HG02970 (cell line): ENCODE measurements around the gene SCAPER.
"Not testable (repeated sequence)": the region's sequence is repeated elsewhere in the genome, so short reads cannot be mapped to it uniquely, and the experiment has no call there.

ENCODE experiments used
- ATAC-seq: cut with Tn5 transposase; IDR thresholded peaks from one replicate; pipeline ENCODE4 v1.9.1; 2021; ENCODE audit warnings: mild to moderate bottlenecking, moderate library complexity, moderate number of reproducible peaks; ENCODE audit not compliant: unreplicated experiment, low FRiP score

The SCAPER gene

DNA sequence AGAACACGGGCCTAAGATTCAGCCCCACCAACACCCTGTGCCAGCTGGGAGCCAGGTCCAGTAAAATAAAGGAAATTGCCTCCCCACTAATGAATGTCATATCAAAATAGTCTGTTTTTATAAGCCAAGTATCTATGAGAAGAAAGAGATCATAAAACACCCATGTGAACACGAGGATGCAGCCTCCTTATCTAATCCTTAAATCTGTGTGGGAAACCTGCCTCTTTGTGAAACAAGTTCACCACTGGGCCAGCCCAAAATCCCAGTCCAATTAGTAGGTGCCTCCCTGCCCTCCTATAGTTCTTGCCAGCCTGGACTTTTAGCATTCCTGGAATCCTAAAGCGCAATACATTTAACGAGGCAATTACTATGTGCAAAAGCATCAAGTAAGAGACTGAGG, 42.0 kb downstream of the SCAPER start:
- no peak for ATAC-seq

DNA sequence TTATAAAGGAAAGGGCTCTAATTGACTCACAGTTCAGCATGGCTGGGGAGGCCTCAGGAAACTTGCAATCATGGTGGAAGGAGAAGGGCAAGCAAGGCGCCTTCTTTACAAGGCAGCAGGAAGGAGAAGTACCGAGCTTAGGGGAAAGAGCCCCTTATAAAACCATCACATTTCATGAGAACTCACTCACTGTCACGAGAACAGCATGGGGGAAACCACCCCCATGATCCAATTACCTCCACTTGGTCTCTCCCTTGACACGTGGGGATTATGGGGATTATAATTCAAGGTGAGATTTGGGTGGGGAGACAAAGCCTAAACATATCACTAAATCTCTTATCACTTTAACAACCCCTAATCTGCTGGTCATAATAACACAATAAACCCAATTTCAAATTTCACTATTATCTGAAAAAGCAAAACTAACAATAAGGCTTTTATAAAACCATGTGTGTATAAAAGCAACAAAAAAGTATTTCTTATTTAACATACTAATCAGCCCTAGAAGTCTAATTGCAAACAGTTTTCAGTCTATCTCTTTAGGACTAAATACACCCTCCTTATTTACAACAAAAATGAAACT, 43.2 kb downstream of the SCAPER start:
- no peak for ATAC-seq

DNA sequence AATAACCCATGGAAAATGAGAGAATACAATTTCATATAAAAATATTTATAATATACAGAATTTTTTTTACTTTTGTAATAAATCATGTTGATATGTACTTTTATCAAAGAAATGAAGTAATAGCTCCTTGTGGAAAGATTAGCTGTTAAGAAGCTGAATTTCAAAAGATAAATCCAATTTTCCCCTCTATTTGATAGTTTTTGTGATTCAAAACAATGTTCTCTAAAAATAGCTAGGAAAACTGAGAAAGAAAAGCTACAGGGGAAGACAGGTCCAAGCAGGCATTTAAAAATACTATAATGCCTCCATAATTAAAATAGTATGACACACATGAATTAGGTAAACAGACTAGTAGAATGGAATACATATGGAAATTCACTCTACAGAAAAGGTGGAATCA, 44.9 kb downstream of the SCAPER start:
- ATAC-seq: no peak

DNA sequence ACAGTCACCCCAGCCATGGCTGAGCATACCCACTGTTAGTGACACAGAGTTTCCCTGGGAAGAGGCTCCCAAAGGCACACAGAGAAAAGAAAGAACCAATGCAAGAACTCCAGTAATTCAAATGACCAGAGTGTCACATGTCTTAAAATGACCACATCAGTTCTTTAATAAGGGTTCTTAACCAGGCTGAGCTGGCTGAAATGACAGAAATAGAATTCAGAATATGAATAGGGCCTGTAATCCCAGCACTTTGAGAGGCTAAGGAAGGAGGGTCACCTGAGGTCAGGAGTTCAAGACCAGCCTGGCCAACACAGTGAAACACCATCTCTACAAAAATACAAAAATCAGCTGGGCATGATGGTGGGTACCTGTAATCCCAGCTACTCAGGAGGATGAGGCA, 54.8 kb downstream of the SCAPER start:
- ATAC-seq: not testable (repeated sequence)

DNA sequence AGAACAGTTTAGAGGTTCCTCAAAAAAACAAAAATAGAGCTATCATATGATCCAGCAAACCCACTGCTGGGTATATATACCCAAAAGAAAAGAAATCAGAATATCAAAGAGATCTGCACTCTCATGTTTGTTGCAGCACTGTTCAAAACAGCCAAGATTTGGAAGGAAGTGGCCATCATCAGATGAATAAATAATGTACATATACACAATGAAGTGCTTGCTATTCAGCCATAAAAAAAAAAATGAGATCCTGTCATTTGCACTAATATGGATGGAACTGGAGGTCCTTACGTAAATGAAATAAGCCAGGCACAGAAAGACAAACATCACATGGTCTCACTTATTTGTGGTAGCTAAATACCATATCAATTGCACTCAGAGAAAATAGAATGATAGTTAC, 58.4 kb downstream of the SCAPER start:
- ATAC-seq: no peak

DNA sequence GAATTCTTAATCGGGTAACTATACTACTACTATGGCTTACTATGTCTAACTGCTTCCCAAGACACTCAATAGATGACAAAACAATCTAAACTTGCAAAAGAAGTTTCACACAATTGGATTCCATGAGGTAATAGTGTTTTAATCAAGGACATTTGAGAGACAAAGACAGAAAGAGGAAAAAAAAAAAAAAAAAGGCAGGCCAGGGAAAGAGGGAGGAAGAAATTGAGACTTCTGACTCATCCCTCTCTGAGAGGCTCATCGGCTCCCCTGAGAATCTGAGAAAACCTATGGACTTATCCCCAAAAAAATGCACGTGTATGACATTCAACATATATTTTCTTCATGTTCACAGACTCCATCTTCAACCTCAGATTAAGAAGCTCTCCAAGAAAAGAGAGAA, 61.0 kb downstream of the SCAPER start:
- ATAC-seq: no peak

DNA sequence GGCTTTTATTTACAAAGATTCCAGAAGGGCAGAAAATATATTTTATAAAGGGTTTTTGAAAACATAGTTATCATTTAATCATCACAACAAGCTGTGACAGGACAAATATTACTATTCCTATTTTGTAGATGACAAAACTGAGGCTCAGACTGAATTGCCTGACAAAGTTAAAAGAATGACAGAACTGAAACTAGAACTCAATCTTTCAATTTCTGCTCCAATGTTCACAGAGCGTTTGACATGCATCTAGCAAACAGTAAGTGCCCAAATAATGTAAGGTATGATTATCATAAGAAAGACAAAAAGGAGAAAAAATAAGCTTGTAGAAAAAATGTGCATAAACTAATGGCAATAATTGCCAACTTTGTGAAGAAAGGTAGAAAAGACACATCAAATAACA, 61.9 kb downstream of the SCAPER start:
- no peak for ATAC-seq

DNA sequence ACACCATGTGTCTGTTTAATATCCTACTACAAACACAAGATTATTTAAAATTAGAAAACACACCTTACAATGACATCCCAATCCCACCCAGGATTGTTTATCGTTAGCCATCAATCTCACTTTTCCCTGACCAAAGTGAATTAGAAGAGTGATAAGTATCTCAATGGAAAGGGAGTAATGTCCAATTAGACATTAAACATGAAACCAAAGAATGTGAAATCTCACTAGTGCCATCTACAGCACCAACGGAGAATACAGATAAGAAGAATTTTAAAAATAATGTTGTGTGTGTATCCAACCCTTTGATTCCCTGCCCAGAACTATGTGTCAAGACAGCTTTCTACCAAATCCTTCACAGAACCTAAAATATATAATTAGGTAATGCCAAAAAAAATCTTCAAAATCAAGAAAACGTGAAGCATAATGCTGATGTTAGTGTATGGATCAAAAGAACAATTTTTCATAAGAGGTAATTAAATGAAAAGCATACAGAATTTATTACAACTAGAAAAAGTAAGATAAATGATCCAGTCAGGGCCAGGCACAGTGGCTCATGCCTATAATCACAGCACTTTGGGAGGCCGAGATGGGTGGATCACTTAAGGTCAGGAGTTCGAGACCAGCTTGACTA, 64.2 kb downstream of the SCAPER start:
- ATAC-seq: no peak

DNA sequence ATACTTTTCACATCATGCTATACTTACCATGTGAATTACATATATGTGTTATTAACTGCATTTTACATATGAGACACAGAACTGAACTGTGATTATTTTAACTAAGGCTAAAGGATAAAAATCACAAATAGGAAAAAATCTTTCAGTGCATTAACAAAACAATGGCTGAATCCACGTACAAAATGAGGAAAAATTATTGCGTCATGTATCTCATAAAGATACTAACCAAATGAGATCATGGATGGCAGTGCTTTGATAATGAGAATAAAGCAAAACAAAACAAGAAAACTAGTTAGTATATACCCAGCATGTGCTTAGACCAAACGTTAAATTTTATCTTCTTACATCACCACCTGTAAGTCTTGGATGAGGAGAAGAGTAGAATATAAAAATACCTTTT, 66.0 kb downstream of the SCAPER start:
- ATAC-seq: no peak

DNA sequence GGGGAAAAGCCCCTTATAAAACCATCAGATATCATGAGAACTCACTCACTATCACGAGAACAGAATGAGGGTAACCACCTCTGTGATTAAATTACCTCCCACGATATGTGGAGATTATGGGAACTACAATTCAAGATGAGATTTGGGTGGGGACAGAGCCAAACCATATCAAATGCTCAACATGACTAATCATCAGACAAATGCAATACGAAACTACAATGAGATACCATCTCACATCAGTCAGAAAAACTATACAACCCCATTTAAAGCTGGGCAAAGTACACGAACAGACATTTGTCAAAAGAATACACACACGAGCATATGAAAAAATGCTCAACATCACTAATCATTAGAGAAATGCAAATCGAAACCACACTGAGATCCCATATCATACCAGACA, 67.7 kb downstream of the SCAPER start:
- no peak for ATAC-seq

DNA sequence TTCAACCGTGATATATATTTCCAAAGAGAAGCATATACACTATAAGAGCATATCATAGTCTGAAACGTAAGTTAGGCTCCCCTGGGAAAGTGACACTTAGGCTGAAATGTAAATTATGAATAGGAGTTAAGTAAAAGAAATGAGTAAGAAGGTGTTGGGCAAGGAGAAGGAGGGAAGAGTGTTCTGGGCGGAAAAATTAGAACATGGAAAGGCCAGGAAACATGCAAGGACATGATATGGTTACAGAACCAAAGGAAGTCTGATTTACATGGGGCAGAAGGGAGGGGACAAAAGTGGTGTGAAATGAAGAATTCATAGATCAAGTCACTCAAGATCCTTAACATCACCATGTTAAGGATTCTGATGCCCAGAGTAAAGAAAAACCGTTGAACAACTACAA, 75.2 kb downstream of the SCAPER start:
- no peak for ATAC-seq

DNA sequence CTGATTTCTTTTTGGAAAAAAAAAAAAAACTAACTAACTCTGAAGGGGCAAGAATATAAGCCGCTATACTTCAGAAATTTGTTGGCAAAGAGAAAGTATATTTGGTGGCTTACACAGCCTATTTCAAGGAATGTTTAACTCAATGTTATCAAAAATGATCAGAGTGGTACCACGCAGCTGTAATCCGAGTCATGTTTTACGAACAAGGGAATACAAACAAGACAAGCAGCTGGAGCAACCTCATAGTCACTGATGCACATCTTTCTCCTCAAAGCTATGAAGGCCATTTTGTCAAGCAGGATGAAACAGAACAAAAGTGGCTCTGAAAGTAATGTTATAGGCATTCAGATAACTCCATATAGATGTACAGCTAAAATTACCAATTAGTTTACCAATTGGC, 81.2 kb downstream of the SCAPER start:
- no peak for ATAC-seq

DNA sequence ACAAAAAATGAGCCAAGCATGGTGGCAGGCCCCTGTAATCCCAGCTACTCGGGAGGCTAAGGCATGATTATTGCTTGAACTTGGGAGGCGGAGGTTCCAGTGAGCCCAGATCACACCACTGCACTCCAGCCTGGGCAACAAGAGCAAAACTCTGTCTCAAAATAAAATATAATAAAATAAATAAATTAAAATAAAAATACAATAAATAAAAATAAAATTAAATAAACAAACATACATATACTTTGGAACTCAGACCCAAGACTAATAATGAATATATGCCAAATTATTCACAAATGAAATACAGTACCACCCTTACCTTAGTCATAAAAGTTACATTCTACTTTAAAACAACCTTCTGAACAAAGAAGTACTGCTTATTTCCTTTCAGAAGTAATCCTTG, 81.8 kb downstream of the SCAPER start:
- no peak for ATAC-seq

DNA sequence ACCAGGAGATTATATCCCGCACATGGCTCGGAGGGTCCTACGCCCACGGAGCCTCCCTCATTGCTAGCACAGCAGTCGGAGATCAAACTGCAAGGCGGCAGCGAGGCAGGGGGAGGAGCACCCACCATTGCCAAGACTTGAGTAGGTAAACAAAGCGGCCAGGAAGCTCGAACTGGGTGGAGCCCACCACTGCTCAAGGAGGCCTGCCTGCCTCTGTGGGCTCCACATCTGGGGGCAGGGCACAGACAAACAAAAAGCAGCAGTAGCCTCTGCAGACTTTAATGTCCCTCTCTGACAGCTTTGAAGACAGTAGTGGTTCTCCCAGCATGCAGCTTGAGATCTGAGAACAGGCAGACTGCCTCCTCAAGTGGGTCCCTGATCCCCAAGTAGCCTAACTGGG, 86.2 kb downstream of the SCAPER start:
- ATAC-seq: not testable (repeated sequence)

DNA sequence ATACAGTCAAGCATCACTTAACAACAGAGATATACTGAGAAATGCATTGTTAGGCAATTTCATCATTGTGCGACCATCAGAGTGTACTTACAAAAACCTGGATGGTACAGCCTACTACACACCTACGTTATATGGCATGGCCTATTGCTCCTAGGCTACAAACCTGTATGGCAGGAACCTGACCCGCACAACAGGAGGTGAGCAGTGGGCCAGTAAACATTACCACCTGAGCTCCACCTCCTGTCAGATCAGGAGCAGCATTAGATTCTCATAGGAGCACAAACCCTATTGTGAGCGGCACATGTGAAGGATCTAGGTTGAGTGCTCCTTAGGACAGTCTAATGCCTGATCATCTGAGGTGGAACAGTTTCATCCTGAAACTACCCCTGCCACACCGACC, 89.7 kb downstream of the SCAPER start:
- ATAC-seq: no peak

DNA sequence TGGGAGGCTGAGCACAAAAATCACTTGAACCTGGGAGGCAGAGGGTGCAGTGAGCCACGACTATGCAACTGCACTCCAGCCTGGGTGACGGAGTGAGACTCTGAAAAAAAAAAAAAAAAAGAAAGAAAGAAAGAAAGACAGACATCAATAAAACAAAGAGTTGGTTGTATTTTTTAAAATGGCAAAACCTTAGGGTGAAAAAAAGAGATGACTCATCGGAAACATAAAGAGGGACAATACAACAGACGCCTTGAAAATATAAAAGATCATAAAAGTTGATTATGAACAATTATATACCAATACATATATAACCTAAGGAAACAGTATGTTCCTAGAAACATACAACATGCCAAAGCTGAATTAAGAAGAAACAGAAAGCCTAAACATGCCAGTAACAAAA, 92.8 kb downstream of the SCAPER start:
- no peak for ATAC-seq

DNA sequence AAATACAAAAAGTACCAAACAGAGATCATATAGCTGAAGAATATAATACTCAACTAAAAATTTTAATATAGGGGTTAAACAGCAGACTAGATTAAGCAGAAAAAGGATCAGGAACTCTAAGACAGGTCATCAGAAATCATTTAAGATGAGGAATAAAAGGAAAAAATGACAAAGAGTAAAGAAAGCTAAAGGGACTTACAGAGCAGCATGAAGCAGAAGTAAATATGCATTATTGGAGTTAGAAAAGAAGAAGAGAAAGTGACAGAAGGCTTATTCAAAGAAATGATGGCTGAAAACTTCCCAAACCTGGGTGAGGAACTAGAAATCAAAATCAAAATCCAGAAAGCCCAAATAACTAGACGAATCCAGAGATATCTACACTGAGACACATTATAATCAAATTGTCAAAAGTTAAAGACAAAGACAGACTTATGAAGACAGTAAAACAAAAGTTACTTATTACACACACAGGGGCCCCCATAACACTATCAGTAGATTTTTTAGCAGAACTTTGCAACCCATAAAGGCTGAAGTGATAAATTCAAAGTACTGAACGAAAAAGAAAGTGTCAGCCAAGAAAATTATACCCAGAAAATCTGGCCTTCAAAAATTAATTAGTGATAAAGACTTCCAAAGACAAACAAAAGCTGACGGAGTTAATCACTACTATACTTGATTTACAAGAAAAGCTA, 95.6 kb downstream of the SCAPER start:
- ATAC-seq: no peak

DNA sequence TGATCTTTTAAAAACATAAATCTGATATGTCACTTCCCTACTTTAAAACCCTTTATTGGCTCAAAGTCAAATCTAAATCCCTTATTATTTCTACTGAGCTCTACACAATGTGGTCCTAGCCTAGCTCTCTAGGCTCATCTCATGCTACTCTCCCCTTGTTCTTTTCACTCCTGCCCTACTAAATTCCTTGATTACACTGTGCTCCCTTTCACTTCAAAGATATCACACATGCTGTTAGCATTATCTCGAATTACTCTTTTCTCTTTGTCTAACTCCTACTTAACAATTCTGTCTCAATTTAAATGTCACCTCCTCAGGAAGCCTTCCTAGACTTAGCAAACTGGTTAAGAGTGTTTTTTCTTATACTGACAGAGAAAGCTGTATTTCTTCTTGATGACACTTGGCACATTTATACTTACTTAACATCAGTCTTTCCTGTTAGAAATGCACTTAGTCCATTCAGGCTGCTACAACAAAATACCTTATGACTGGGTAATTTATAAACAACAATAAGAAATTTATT, 102.0 kb downstream of the SCAPER start:
- ATAC-seq: no peak

DNA sequence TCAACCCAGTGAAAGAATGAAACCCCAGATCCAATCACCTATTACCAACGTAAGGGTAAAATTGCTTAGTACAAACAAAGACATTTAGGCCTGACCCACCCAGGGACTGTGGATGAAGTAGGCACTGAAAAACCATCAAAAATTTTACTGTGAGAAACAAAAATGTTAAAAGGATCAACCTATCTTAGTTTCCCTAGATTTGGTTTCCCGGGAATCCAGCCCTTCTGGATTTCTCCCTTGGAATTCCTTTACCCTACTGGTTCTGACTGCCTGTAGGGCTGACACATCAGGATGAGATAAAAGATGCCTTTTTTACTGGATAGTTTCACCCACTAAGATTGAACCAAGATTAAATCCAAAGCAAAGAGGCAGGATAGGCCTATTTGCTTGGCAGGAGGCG, 102.7 kb downstream of the SCAPER start:
- no peak for ATAC-seq

DNA sequence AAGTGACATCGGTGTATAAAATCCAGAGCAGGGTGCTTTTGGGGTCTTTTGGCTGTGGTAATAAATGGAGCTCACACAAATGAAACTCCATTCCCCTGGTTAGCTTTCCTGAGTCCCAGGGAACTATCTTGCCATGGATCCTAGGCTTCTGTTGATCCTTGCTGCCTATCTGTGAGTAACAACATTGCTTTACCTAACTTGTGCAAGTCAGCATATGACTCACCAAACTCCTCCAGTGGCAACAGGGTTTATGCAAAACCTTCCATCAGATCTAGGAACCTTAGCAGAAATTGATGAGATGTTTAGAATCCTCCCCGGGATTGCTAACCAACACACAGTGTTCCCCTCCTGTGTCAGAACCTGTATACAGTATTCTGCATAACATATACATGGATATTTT, 105.4 kb downstream of the SCAPER start:
- no peak for ATAC-seq

DNA sequence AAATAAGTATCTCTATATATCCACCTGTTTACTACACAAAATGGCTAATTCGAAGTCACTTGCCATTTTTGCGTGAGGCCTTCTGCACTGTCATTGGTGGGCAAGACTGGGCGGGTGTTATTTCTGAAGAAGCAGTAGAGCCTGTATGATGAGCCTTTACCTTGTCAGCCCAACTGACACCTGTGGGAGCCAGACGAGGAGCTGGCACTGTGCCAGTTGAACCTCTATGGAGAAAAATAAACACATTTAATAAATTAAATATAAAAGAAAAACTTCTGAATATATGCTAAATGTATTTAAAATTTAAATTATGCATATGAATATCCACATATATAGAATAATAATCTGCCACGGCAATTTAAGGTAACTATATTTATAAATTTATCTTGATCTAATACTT, 109.9 kb downstream of the SCAPER start:
- ATAC-seq: no peak

DNA sequence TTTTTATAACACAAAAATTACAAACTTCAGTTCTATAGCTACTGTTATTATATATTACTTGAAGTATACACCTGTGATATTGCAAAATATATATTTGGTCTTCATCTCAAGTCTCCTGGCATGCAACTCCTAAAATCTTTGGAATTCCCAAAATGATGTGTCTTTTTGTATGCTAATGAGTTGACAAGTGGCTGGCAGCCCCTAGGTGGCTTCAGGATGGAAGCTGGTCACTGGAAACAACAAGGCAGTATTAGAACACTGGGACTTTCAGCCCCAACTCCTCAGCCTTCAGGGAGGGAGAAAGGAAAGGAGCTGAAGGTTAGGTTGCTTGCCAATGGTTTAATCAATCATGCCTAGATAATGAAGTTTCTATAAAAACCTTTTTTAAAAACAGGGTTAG, 112.0 kb downstream of the SCAPER start:
- ATAC-seq: no peak
